ENCODE measurements around the gene MAST4.

MAST4 gene

DNA sequence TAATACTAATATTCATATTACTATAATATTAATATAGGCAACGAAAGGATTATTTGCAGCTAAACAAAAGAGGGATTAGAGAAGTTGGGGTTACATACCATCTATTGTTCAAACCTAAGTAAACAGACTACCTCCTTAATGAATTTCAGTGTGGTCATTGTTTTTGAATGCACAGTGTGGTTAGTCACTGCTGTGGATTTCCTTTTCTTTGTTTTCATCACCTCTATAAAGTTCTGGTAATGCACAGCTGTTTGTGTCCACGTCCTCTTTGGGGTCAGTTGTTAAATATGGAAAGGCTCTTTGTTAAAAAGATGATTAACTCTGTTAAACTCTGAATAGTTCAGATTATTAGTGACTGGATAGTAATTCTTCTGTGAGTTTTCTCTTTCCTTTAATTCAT is 233.6 kb downstream of the MAST4 start:
- TF ChIP-seq, protein P1, sequence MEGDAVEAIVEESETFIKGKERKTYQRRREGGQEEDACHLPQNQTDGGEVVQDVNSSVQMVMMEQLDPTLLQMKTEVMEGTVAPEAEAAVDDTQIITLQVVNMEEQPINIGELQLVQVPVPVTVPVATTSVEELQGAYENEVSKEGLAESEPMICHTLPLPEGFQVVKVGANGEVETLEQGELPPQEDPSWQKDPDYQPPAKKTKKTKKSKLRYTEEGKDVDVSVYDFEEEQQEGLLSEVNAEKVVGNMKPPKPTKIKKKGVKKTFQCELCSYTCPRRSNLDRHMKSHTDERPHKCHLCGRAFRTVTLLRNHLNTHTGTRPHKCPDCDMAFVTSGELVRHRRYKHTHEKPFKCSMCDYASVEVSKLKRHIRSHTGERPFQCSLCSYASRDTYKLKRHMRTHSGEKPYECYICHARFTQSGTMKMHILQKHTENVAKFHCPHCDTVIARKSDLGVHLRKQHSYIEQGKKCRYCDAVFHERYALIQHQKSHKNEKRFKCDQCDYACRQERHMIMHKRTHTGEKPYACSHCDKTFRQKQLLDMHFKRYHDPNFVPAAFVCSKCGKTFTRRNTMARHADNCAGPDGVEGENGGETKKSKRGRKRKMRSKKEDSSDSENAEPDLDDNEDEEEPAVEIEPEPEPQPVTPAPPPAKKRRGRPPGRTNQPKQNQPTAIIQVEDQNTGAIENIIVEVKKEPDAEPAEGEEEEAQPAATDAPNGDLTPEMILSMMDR (conservative IDR thresholded peaks at IDR 0.05; ENCODE audit: control insufficient read depth, insufficient read depth, low read depth, low read length): no peak

DNA sequence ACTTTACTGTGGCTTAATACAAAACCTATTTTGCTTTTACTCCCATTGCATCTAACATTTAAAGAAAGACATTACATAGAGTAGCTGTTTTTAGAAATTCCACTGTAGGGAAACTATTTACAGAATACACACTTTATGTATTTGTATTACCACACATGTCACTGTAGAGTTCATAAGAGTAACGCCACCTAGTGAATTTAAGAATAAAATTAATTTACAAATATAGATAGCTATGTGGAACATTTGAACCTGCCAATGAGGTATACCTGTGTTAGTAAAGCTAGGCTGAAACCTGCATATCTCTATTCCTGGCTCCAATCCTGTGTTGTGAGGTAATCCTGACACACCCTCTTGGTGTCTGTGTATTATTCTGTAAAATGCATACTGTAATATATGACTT is 234.4 kb downstream of the MAST4 start:
- TF ChIP-seq, protein P1 (conservative IDR thresholded peaks at IDR 0.05; ENCODE audit: control insufficient read depth, insufficient read depth, low read depth, low read length): peak; percentile 9
- H3K4me3 ChIP-seq (ENCODE audit: control insufficient read depth, low read depth, low read length): no peak overlapping the region

More for the DNA sequence above, 233.6 kb downstream of the MAST4 start:
- peak; percentile 44 for DNase-seq (ENCODE audit: low read depth)
- no peak overlapping the region for H3K4me3 ChIP-seq (ENCODE audit: control insufficient read depth, low read depth, low read length)

DNA sequence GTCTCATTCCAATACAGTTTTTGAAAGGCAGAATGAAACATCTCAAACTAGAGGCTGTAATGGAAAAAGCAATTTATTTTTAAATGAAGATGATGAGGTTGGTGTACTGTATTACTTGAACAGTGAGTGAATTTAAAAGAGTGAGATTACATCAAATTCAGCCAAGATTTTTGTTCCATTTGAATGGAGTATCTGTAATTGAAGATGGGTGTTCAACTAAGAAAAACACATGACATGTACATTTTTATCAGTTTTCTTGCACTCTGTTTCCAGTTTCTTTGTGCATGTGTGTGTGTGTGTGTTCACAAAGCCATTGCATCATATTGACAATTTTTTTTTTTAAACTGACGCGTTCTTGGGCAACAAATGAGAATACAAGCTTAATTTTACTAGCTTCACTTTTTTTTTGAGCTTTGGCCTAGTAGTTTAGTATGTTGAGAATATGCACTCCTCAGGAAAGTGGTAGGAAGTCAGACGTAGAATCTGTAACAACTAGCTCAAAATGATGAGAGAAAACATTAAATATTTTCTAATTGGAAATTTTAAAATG is 243.5 kb downstream of the MAST4 start:
- TF ChIP-seq, protein P1 (conservative IDR thresholded peaks at IDR 0.05; ENCODE audit: control insufficient read depth, insufficient read depth, low read depth, low read length): no peak
- no peak for DNase-seq (ENCODE audit: low read depth)
- H3K4me3 ChIP-seq (ENCODE audit: control insufficient read depth, low read depth, low read length): no peak overlapping the region

More for the DNA sequence above, 234.4 kb downstream of the MAST4 start:
- DNase-seq (ENCODE audit: low read depth): no peak

DNA sequence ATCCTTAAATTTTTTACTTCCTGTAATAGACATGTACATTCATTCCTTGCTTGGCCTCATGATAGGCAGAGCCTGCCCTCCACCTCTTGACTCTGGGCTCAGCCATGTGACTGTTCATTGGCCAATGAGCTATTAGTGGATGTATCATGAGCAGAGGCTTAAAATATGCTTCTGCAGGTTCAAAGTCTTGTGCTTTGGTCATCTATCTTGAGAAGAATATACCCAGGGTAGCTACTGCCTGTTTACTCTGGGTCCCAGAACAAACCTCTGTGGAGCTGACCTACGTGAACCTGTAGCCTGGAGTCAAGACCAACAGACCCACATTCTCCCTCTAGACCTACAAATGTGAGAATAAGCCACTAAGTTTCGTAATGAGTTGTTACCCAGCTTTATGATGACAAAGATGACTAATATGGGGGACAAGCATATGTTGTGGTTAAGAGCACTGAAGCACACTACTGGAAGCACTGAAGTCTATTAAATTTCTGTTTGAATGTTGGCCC is 244.4 kb downstream of the MAST4 start:
- H3K4me3 ChIP-seq (ENCODE audit: control insufficient read depth, low read depth, low read length): no peak overlapping the region
- TF ChIP-seq, protein P1 (conservative IDR thresholded peaks at IDR 0.05; ENCODE audit: control insufficient read depth, insufficient read depth, low read depth, low read length): no peak
- peak; percentile 39 for DNase-seq (ENCODE audit: low read depth)

DNA sequence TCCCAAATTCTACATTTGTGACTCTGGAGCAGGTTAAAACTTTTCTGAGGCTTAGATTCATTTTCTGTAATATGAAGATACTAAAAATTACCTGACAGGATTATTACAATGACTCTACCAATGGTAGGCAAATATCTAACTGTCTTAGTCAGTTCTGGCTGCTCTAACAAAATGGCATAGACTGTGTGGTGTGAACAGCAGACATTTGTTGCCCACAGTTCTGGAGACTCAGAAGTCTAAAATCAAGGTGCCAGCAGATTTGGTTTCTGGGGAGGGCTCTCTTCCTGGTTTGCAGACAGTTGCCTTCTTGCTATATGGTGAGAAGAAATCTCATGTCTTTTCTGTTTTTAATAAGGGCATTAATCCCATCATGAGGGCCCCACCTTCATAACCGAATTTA is 245.1 kb downstream of the MAST4 start:
- no peak for DNase-seq (ENCODE audit: low read depth)
- H3K4me3 ChIP-seq (ENCODE audit: control insufficient read depth, low read depth, low read length): no peak overlapping the region
- TF ChIP-seq, protein P1 (conservative IDR thresholded peaks at IDR 0.05; ENCODE audit: control insufficient read depth, insufficient read depth, low read depth, low read length): no peak

DNA sequence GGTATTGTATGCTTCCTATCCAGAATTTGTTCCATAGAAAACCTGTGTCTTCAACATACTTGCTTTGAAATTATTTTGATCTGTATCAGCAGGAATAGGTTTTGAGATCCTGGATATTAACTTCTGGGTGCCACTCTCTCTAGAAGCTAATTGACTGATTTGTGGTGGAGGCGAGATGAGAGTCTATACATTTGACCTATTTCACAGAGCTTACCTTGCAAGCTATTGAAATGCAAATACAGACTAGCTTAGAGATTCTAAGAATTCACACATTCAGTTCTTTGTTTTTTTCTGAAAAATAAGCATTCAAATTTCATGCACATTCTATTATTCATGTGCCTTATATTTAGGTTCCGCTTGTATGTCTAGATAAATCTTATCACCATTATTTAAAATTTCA is 246.3 kb downstream of the MAST4 start:
- TF ChIP-seq, protein P1 (conservative IDR thresholded peaks at IDR 0.05; ENCODE audit: control insufficient read depth, insufficient read depth, low read depth, low read length): no peak
- DNase-seq (ENCODE audit: low read depth): no peak
- no peak overlapping the region for H3K4me3 ChIP-seq (ENCODE audit: control insufficient read depth, low read depth, low read length)
